GM12875 (cell line): Measurements from ENCODE around the gene ATP6V0D1.
"Not testable (repeated sequence)": the region's sequence is repeated elsewhere in the genome, so short reads cannot be mapped to it uniquely, and the experiment has no call there.

ENCODE experiments used
- H3K4me3 ChIP-seq: one replicate; pipeline ENCODE4 v1.5.1; 2011; ENCODE audit warnings: low read depth, low read length, control low read depth
- CTCF ChIP-seq: IDR thresholded peaks from 2 replicates; pipeline ENCODE4 v1.5.1; 2011; ENCODE audit warnings: low read depth, mild to moderate bottlenecking, control low read depth, inconsistent platforms, low read length, moderate library complexity, borderline replicate concordance; ENCODE audit not compliant: insufficient read depth

The ATP6V0D1 gene

GRCh38 chr16:67490335-67491096, 9.6 kb upstream of the ATP6V0D1 start:
- TF ChIP-seq CTCF = no peak
- H3K4me3 ChIP-seq = no peak overlapping the region

- H3K4me3 ChIP-seq = no peak overlapping the region
- TF ChIP-seq CTCF = no peak
Observed at GRCh38 chr16:67489401-67490083, 8.6 kb upstream of the ATP6V0D1 start.

GRCh38 chr16:67487561-67487960, 6.6 kb upstream of the ATP6V0D1 start:
- not testable (repeated sequence) for H3K4me3 ChIP-seq

GRCh38 chr16:67486805-67487204, 5.8 kb upstream of the ATP6V0D1 start:
- TF ChIP-seq CTCF = no peak
- no peak overlapping the region for H3K4me3 ChIP-seq

- no peak overlapping the region for H3K4me3 ChIP-seq
- no peak for TF ChIP-seq CTCF
Observed at GRCh38 chr16:67483731-67484525, 3.0 kb upstream of the ATP6V0D1 start.

GRCh38 chr16:67483150-67483549, 2.2 kb upstream of the ATP6V0D1 start, which contains the start of gene AGRP:
Gene AGRP (minus strand): TSS chr16:67483547. CDS start chr16:67483398, 149 bp downstream.
- H3K4me3 ChIP-seq = no peak within 1 kb of the TSS
- TF ChIP-seq CTCF = no peak

- TF ChIP-seq CTCF = no peak
- peak overlapping the region; percentile 67 for H3K4me3 ChIP-seq
Observed at GRCh38 chr16:67482233-67482924, 1.4 kb upstream of the ATP6V0D1 start.
